ENCODE measurements around the gene MESP1. TPM values are rescaled to one million over a fixed set of nuclear protein-coding genes. Genes with fewer than 3 reads are reported as not detected.

MESP1 gene
- total and polyA plus RNA-seq, 2 of the 4 experiments (the other 2 are of a cell fraction) = under 0.01 to 0.10 TPM

DNA sequence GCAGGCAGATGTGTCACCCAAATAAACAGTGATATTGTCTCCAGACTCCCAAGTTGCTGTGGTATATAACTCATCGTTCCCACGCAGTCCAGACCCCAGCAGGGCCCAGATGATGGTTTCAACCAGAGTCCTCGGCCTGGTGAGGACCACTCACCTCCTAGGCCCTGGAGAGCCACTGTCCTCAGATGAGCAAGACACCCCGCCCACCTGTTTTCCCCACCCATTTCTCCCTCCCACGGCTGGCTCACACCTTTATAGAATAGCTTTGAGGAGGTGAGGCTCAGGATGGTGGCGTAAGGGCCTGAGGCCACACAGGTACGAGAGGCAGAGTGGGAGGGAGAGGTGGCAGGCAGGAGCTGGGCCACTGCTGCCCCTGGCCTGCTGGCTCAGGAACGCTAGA lies 7.5 kb downstream of the MESP1 start:
- Histone ChIP-seq H3K9ac (ENCODE audit: low read depth, low read length) (no peak overlapping the region), H3K27ac (ENCODE audit: insufficient read depth, low read length) (no peak overlapping the region), H3K27me3 (ENCODE audit: control insufficient read depth, insufficient read depth, low read length) (peaks cover 36% of the 10 kb centered on the region), H4K20me1 (ENCODE audit: insufficient read depth, low read length) (no peaks in the 10 kb centered on the region), H3K9me1 (ENCODE audit: insufficient read depth, low read length) (no peaks in the 10 kb centered on the region), H4K5ac (ENCODE audit: low read depth, low read length) (no peak overlapping the region), H2AK5ac (ENCODE audit: low read depth, low read length) (no peak overlapping the region), H3K4me2 (ENCODE audit: low read depth, low read length) (no peak overlapping the region), H2BK5ac (ENCODE audit: low read depth, low read length, poor library complexity, severe bottlenecking) (no peak overlapping the region), H4K91ac (ENCODE audit: insufficient read depth, low read depth, low read length) (no peak overlapping the region), H2AK9ac (replicated peaks; ENCODE audit: low read depth, low read length, poor library complexity) (no peak overlapping the region), H3K4me3 (ENCODE audit: insufficient read depth, low read depth, low read length) (no peak overlapping the region), H2BK20ac (ENCODE audit: low read depth, low read length) (no peak overlapping the region), H3K14ac (replicated peaks; ENCODE audit: low read depth, low read length) (no peak overlapping the region), H3K56ac (ENCODE audit: extremely low read depth, insufficient read depth, low read length) (no peak overlapping the region), H3K18ac (ENCODE audit: low read depth, low read length) (no peak overlapping the region), H3K4me1 (ENCODE audit: control insufficient read depth, insufficient read depth, low read length) (no peaks in the 10 kb centered on the region), H3K79me1 (ENCODE audit: low read depth in 1 of 2, low read length in 2 of 2) (no peaks in the 10 kb centered on the region), H3K23ac (ENCODE audit: low read depth, low read length) (no peak overlapping the region), H3K9me3 (ENCODE audit: control insufficient read depth, insufficient read depth, low read length) (no peaks in the 10 kb centered on the region), H2BK120ac (ENCODE audit: low read depth, low read length) (no peak overlapping the region), H2AFZ (replicated peaks; ENCODE audit: low read length, poor library complexity) (no peak overlapping the region), H2BK15ac (ENCODE audit: low read depth, low read length) (no peak overlapping the region), H3K4ac (ENCODE audit: low read depth, low read length) (no peak overlapping the region), H3K36me3 (ENCODE audit: control insufficient read depth, insufficient read depth, low read length) (no peaks in the 10 kb centered on the region), H4K8ac (ENCODE audit: low read depth in 2 of 2, low read length in 2 of 2) (no peak overlapping the region)
- DNase-seq = no peak
- dilution Hi-C loops (cut with HindIII; ENCODE audit: low sequenced_read_pairs, unreplicated experiment) (no loop called here), intact Hi-C loops (cut with micrococcal nuclease) (loop anchor here (5.0 kb wide), 1 partner anchor 344 kb away; no protein-coding TSS in a partner anchor), in situ Hi-C loops (cut with MboI; ENCODE audit: low sequenced_read_pairs) (no loop called here)
- TF ChIP-seq MAZ (IDR thresholded peaks at IDR 0.05; ENCODE audit: borderline replicate concordance, low read depth, low read length) (no peak), POLR2A (IDR thresholded peaks at IDR 0.05; ENCODE audit: low read depth, low read length) (no peak), CEBPB (IDR thresholded peaks at IDR 0.05; ENCODE audit: low read depth, low read length) (no peak)
- 83% methylated on average over 2 of the region's 8 CpGs; no CpG with 5 or more reads in 1 of the 2 experiments for WGBS, 2 experiments (ENCODE audit: extremely low coverage in 2 of 2, insufficient read length in 1 of 2)
- ATAC-seq (ENCODE audit: low read depth) = no peak
- BruUV-seq (replicated peaks) = no TSS peak
- POLR2A ChIA-PET (ENCODE audit: unreplicated experiment) = no interaction called here
- CTCF ChIA-PET = no interaction called here
